Gastroesophageal sphincter (tissue), 3 donors: ENCODE data around the gene SLC2A1.

Source experiments
- EP300 ChIP-seq: sonication (generic); formaldehyde crosslinking; IDR thresholded peaks from one replicate; pipeline ENCODE4 v1.6.1; 2017; ENCODE audit warnings: antibody characterized with exemption, mild to moderate bottlenecking
- POLR2AphosphoS5 ChIP-seq: sonication (generic); formaldehyde crosslinking; IDR thresholded peaks from one replicate; pipeline ENCODE4 v1.6.1; 2017; ENCODE audit warnings: antibody characterized with exemption
- TF ChIP-seq, protein P1 (sequence below), 4 experiments: fragments of 200-600 bp in 2 of 4; fragments of 450-650 bp in 2 of 4; sonication (generic) in 1 of 4; IDR thresholded peaks; one replicate each; pipeline ENCODE4 v1.5.1; 2017 to 2019; ENCODE audit warnings: antibody characterized with exemption in 4 of 4, mild to moderate bottlenecking in 2 of 4, moderate library complexity in 2 of 4

DNA sequence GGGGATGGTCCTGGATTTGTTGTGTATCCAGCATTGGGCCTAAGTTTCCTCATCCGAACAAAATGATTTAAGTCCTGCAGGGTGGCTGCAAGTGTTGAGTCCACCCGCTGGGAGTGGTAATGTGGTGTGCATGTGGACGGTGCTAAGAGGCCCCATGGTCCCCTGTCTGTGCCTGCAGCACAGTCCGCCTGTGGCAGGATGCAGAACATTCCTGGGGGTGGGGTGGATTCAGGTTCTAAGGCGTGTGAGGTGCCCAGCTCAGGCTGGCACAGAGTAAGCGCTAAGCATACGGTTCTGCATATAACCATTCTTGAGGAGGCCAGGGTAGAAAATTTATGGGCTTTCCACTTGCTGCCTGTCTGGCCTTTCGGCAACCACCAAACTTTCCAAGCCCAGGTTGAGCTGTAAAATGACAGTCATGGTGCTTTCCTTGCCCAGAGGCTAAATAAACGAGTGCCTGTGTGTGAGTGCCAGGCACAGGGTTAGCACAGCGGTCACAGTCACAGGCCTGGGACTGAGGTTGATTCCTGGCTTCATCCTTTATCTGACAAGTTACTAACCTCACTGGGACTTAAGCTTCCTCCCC is 30.7 kb downstream of the SLC2A1 start:
- TF ChIP-seq, protein P1, sequence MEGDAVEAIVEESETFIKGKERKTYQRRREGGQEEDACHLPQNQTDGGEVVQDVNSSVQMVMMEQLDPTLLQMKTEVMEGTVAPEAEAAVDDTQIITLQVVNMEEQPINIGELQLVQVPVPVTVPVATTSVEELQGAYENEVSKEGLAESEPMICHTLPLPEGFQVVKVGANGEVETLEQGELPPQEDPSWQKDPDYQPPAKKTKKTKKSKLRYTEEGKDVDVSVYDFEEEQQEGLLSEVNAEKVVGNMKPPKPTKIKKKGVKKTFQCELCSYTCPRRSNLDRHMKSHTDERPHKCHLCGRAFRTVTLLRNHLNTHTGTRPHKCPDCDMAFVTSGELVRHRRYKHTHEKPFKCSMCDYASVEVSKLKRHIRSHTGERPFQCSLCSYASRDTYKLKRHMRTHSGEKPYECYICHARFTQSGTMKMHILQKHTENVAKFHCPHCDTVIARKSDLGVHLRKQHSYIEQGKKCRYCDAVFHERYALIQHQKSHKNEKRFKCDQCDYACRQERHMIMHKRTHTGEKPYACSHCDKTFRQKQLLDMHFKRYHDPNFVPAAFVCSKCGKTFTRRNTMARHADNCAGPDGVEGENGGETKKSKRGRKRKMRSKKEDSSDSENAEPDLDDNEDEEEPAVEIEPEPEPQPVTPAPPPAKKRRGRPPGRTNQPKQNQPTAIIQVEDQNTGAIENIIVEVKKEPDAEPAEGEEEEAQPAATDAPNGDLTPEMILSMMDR (IDR thresholded peaks at IDR 0.05): no peak
- no peak for TF ChIP-seq EP300
- TF ChIP-seq POLR2AphosphoS5: no peak
